ENCODE data around the gene TJP3.

DNA sequence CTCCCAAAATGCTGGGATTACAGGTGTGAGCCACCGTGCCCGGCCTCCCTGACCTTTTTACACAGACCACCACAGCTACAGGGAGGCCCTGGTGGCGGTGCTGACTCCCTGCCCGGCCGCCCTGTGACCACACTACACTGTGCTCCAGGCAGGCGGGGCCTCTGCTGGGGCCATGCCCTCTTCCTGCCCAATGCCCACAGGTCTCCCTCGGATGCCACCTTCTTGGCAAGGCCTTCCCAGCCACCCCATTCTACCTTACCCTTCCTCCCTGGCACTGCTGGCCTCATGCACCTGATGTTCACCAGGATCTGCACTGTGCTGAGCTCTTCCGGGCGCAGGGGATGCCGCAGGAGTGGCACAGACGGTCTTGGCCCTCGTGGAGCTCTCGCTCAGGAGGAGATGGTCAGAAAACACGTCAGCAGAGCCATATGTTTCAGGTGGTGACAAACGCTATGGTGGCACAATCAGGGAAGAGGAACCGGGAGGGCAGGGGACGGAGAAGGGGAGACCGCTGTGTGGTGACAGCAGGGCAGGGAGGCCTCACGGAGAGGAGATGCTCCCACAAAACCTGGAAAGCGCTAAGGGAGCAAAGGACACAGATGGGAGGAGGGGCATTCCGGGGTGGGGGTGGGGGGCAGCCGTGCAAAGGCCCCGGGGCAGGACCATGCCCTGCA, 12.1 kb upstream of the TJP3 start:
- no peak for TF ChIP-seq TEAD4 (IDR thresholded peaks at IDR 0.05)
- TF ChIP-seq, protein P1, sequence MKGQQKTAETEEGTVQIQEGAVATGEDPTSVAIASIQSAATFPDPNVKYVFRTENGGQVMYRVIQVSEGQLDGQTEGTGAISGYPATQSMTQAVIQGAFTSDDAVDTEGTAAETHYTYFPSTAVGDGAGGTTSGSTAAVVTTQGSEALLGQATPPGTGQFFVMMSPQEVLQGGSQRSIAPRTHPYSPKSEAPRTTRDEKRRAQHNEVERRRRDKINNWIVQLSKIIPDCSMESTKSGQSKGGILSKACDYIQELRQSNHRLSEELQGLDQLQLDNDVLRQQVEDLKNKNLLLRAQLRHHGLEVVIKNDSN (IDR thresholded peaks at IDR 0.05), result no peak
- TF ChIP-seq TAF1 (IDR thresholded peaks at IDR 0.05; ENCODE audit: low read depth), result no peak
- TF ChIP-seq TCF12 (IDR thresholded peaks at IDR 0.05; ENCODE audit: low read depth), result no peak
- no peak for TF ChIP-seq EP300 (IDR thresholded peaks at IDR 0.05; ENCODE audit: borderline replicate concordance)
- TF ChIP-seq CEBPB (IDR thresholded peaks at IDR 0.05), result no peak
- no peak for TF ChIP-seq FOXM1 (IDR thresholded peaks at IDR 0.05; ENCODE audit: borderline replicate concordance, low read depth)
- TF ChIP-seq RAD21 (IDR thresholded peaks at IDR 0.05; ENCODE audit: low read depth), result no peak
- no peak for TF ChIP-seq CREB1 (IDR thresholded peaks at IDR 0.05; ENCODE audit: low read depth)
- no peak for TF ChIP-seq EGR1 (IDR thresholded peaks at IDR 0.05)
- TF ChIP-seq YY1 (IDR thresholded peaks at IDR 0.05; ENCODE audit: low read depth), result no peak
